Measurements from ENCODE around the gene SIGLEC1. TPM values are rescaled to one million over a fixed set of nuclear protein-coding genes. Genes with fewer than 3 reads are reported as not detected.

The SIGLEC1 gene
- total RNA-seq, 1 donor from 2014 or later: 2.1 TPM

DNA sequence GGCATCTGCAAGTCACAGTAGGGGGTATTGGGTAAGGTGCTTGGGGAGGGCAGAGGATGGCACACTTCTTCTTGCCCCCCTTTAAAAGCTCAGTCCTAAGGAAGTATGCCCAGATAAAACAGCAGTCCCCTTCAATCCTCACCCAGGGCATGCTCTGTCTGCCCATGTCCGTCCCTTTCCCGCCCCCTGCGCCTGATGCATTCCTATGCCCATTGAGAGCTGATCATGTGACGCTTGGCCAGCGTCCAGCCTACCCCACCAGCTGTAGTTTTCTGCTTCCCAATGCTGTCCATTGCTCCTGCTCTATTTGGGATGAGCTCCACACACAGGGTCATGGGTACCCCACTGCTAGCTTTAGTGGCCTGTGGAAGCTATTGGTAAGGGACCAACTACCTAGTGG lies 8.3 kb downstream of the SIGLEC1 start:
- Histone ChIP-seq H3K9me3 (ENCODE audit: control insufficient read depth in 3 of 3, low read length in 3 of 3) (no peaks in the 10 kb centered on the region), H3K4me3 (ENCODE audit: low read length in 3 of 3) (no peak overlapping the region), H3K27me3 (ENCODE audit: control insufficient read depth in 3 of 3, insufficient read depth in 3 of 3, low read length in 3 of 3) (peaks cover 0 to 2% (median 0%) of the 10 kb centered on the region in 3 donors), H3K36me3 (ENCODE audit: control insufficient read depth in 3 of 3, insufficient read depth in 3 of 3, low read length in 3 of 3) (no peaks in the 10 kb centered on the region), H3K9ac (ENCODE audit: low read depth in 1 of 3, low read length in 3 of 3) (no peak overlapping the region), H3K27ac (ENCODE audit: low read depth, low read length) (no peak overlapping the region), H3K4me1 (ENCODE audit: control insufficient read depth in 3 of 3, insufficient read depth in 3 of 3, low read length in 3 of 3) (peaks cover 6 to 20% (median 17%) of the 10 kb centered on the region in 3 donors)

DNA sequence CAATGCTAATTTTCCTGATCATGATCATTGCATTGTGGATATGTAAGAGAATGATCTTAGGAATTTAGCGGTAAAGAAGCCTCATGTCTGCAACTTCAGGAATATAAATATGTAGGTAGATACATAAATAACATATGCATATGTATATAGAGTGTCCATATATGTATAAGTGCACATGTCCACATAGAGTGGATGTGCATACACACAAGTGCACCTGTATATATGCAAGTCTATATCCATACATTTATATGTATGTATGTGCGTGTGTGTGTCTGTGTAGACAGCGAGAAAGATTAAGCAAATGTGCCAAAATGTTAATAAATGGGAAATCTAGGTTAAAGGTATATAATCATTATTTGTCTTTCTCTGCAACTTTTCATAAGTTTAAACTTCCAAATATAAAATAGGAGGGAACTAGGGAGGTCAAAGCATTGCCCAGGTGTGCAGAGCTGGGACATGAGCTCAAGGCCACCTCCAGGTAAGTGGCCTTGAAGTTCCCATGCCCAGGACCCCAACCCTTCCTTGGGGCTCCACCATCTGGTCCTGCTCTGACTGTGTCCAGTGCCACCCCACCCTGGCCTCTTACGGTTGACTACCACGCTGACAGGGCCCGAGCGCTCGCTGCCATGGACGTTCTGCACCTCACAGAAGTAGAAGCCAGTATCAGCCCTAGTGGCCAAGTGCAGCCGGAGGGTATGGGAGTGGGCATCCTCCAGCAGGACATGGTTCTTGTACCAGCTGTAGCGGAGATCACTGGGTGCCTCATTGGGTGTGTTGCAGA lies 9.6 kb downstream of the SIGLEC1 start:
- Histone ChIP-seq H3K9me3 (ENCODE audit: control insufficient read depth in 3 of 3, low read length in 3 of 3) (no peaks in the 10 kb centered on the region), H3K27ac (ENCODE audit: low read depth, low read length) (no peak overlapping the region), H3K4me1 (ENCODE audit: control insufficient read depth in 3 of 3, insufficient read depth in 3 of 3, low read length in 3 of 3) (peaks cover 8 to 18% (median 17%) of the 10 kb centered on the region in 3 donors), H3K4me3 (ENCODE audit: low read length in 3 of 3) (no peak overlapping the region), H3K36me3 (ENCODE audit: control insufficient read depth in 3 of 3, insufficient read depth in 3 of 3, low read length in 3 of 3) (no peaks in the 10 kb centered on the region), H3K9ac (ENCODE audit: low read depth in 1 of 3, low read length in 3 of 3) (no peak overlapping the region), H3K27me3 (ENCODE audit: control insufficient read depth in 3 of 3, insufficient read depth in 3 of 3, low read length in 3 of 3) (peaks cover 0 to 4% (median 3%) of the 10 kb centered on the region in 3 donors)

DNA sequence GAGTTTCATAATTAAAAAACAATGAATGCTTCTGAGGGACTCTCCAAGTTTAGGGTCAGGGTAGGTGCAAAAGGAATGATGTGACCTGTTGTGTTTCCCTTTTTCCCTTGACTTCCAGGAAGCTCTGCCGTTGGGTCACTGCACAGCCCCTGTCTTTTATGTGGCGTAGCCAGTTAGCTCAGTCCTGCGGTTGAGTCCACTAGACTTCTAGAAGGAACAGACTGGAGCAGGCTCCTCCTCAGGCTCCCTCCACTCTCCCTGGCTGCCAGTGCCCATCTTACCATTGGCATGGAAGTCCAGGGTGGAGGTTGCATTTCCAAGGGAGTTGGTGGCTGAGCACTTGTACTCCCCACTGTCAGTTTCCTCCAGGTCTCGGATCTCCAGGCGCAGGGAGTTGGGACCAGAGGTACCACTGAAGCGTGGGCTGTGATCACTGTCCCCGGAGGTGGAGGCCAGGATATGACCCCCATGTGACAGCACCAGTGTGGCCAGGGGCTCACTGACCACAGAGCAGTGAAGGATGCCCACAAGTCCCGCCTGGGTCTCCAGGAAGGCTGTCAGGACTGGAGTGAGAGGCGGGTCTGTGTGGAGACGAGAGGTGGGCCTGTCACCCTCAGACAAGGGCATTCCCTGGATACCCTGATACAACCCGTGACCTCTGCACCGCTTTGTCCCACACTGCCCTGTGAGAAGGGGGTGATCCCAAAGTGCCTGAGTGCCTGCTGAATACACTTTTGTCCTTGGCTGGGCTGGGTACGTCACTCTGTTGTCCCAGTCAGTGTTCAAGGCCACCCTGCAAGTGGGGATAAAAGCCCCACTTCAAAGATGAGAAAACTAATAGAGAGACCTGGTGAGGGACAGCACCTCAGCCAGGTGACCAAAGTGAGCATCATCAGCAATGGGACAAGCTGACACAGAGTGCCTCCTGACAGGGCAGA lies 11.1 kb downstream of the SIGLEC1 start:
- Histone ChIP-seq H3K4me1 (ENCODE audit: control insufficient read depth in 3 of 3, insufficient read depth in 3 of 3, low read length in 3 of 3) (peaks cover 3 to 4% (median 4%) of the 10 kb centered on the region in 3 donors), H3K4me3 (ENCODE audit: low read length in 3 of 3) (no peak overlapping the region)

DNA sequence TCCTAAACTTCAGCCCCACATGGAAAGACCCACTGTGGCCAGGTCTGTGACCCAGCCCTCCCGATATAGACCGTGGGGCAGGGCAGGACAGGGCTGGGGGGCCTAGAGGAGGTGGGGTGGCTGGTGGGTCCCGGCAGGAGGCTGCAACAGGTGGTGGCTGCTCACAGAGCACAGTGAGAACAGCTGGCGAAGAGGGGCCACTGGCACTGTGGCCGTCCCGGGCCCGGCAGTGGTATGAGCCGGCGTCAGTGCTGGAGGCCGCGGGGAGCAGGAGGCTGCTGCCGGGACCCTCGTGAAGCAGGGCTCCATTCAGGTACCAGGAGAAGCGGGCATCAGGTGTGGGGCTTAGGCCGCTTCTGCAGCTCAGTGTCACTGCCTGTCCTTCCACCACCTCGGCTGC lies 13.4 kb downstream of the SIGLEC1 start:
- Histone ChIP-seq H3K9me3 (ENCODE audit: control insufficient read depth in 3 of 3, low read length in 3 of 3) (peaks cover 0 to 4% (median 0%) of the 10 kb centered on the region in 3 donors), H3K27me3 (ENCODE audit: control insufficient read depth in 3 of 3, insufficient read depth in 3 of 3, low read length in 3 of 3) (peaks cover 0 to 7% (median 5%) of the 10 kb centered on the region in 3 donors), H3K9ac (ENCODE audit: low read depth in 1 of 3, low read length in 3 of 3) (no peak overlapping the region), H3K4me3 (ENCODE audit: low read length in 3 of 3) (no peak overlapping the region), H3K27ac (ENCODE audit: low read depth, low read length) (no peak overlapping the region), H3K4me1 (ENCODE audit: control insufficient read depth in 3 of 3, insufficient read depth in 3 of 3, low read length in 3 of 3) (peaks cover 0 to 3% (median 2%) of the 10 kb centered on the region in 3 donors), H3K36me3 (ENCODE audit: control insufficient read depth in 3 of 3, insufficient read depth in 3 of 3, low read length in 3 of 3) (peaks cover 0 to 4% (median 0%) of the 10 kb centered on the region in 3 donors)

More for the DNA sequence above, 11.1 kb downstream of the SIGLEC1 start:
- Histone ChIP-seq H3K9ac (ENCODE audit: low read depth in 1 of 3, low read length in 3 of 3) (no peak overlapping the region), H3K9me3 (ENCODE audit: control insufficient read depth in 3 of 3, low read length in 3 of 3) (peaks cover 0 to 2% (median 0%) of the 10 kb centered on the region in 3 donors), H3K36me3 (ENCODE audit: control insufficient read depth in 3 of 3, insufficient read depth in 3 of 3, low read length in 3 of 3) (no peaks in the 10 kb centered on the region), H3K27me3 (ENCODE audit: control insufficient read depth in 3 of 3, insufficient read depth in 3 of 3, low read length in 3 of 3) (peaks cover 0 to 7% (median 5%) of the 10 kb centered on the region in 3 donors), H3K27ac (ENCODE audit: low read depth, low read length) (no peak overlapping the region)

DNA sequence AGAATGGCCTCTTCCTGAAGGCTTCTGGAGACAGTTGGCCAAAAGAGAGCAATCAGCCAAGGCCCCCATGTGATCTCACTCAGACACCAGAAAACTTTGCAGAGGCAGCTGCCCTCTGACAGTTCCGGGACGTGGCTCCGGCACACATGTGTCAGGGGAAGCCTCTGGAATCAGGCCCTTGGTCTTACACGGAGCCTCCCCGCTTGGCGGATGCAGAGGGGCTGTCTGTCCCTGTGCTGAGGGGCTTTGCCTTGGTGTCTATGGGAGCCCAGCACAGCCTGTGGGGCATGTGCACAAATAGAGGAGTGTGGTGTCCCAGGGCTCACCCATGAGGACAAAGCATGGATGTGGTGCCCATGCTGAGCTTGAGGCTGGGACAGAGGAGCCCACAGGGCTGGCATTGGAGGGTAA lies 13.8 kb downstream of the SIGLEC1 start:
- Histone ChIP-seq H3K9me3 (ENCODE audit: control insufficient read depth in 3 of 3, low read length in 3 of 3) (peaks cover 0 to 4% (median 0%) of the 10 kb centered on the region in 3 donors), H3K4me3 (ENCODE audit: low read length in 3 of 3) (no peak overlapping the region), H3K27me3 (ENCODE audit: control insufficient read depth in 3 of 3, insufficient read depth in 3 of 3, low read length in 3 of 3) (peaks cover 0 to 7% (median 5%) of the 10 kb centered on the region in 3 donors), H3K36me3 (ENCODE audit: control insufficient read depth in 3 of 3, insufficient read depth in 3 of 3, low read length in 3 of 3) (peaks cover 0 to 4% (median 0%) of the 10 kb centered on the region in 3 donors), H3K9ac (ENCODE audit: low read depth in 1 of 3, low read length in 3 of 3) (no peak overlapping the region), H3K27ac (ENCODE audit: low read depth, low read length) (no peak overlapping the region), H3K4me1 (ENCODE audit: control insufficient read depth in 3 of 3, insufficient read depth in 3 of 3, low read length in 3 of 3) (peaks cover 0 to 3% (median 2%) of the 10 kb centered on the region in 3 donors)

DNA sequence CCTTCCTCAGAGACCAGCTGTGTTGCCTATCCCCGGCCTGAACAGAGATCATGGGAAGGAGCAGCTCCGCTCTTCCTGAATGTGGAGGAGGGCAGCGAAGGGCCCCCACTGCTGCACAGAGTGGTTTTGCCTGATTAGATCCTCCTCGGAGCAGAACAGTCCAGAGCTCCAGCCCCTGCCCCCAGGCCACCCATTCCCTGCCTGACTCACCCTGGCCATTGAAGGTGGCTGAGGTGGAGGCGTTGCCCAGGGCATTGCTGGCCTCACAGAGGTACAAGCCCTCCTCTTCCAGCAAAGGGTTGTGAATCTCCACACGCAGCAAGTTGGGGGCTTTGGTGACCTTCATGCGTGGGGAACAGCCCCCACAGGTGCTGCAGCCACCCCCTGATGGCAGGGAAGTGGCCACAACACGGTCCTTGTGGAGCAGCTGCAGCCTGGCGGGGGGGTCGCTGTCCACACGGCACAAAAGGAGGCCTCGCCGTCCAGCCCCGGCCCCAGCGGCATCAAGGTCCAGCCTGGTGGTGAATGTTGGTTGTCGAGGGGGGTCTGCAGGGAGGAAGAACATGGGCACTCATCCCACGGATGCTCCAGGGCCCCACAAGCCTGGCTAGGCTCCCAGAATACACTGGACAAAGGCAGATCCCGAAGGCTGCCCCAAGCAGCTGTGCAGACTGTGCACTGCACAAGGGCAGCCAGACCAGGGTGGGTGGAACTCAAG lies 14.7 kb downstream of the SIGLEC1 start:
- Histone ChIP-seq H3K27me3 (ENCODE audit: control insufficient read depth in 3 of 3, insufficient read depth in 3 of 3, low read length in 3 of 3) (peaks cover 0 to 5% (median 5%) of the 10 kb centered on the region in 3 donors), H3K9ac (ENCODE audit: low read depth in 1 of 3, low read length in 3 of 3) (no peak overlapping the region), H3K4me3 (ENCODE audit: low read length in 3 of 3) (no peak overlapping the region), H3K27ac (ENCODE audit: low read depth, low read length) (no peak overlapping the region), H3K9me3 (ENCODE audit: control insufficient read depth in 3 of 3, low read length in 3 of 3) (peaks cover 0 to 4% (median 0%) of the 10 kb centered on the region in 3 donors), H3K4me1 (ENCODE audit: control insufficient read depth in 3 of 3, insufficient read depth in 3 of 3, low read length in 3 of 3) (peaks cover 0 to 3% (median 2%) of the 10 kb centered on the region in 3 donors), H3K36me3 (ENCODE audit: control insufficient read depth in 3 of 3, insufficient read depth in 3 of 3, low read length in 3 of 3) (peaks cover 0 to 4% (median 0%) of the 10 kb centered on the region in 3 donors)

DNA sequence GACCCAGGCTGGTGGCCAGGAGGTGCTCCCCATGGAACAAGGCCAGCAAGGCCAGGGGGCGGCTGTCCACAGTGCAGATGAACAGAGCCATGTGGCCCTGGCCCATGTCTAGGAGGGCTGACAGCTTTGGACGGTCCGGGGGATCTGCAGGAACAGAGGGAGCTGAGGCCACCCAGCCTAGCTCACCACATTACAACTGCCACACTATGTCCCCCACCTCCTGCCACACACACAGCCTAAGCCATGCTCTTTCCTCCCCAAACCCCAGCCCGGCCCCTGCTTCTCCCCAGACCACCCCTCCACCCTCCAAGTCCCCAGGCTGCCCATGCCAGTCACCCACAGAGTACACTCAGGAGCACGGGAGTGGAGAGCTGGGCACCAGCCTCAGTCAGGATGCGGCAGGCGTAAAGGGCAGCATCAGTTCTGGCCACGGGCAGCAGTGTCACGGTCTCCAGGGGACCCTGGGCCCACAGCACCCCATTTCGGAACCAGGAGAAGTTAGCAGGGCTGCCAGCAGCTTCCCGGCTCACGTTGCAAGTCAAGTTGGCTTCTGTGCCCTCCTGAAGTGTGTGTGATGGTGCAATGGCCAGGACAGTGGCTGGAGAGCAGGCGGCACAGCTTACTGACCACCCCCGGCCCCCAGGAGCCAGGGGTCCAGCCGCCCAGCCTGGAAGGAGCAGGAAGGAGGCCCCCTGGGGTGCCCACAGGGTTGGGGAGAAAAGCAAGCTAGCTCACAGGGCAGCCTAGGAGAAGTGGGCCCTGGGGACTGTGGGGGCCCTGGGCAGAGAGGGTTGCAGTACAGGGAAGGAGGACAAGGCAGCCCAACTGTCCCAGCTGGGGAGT lies 15.4 kb downstream of the SIGLEC1 start:
- Histone ChIP-seq H3K4me3 (ENCODE audit: low read length in 3 of 3) (no peak overlapping the region), H3K9me3 (ENCODE audit: control insufficient read depth in 3 of 3, low read length in 3 of 3) (peaks cover 0 to 4% (median 0%) of the 10 kb centered on the region in 3 donors), H3K4me1 (ENCODE audit: control insufficient read depth in 3 of 3, insufficient read depth in 3 of 3, low read length in 3 of 3) (peaks cover 0 to 3% (median 2%) of the 10 kb centered on the region in 3 donors), H3K36me3 (ENCODE audit: control insufficient read depth in 3 of 3, insufficient read depth in 3 of 3, low read length in 3 of 3) (peaks cover 0 to 4% (median 0%) of the 10 kb centered on the region in 3 donors), H3K27me3 (ENCODE audit: control insufficient read depth in 3 of 3, insufficient read depth in 3 of 3, low read length in 3 of 3) (peaks cover 0 to 5% (median 5%) of the 10 kb centered on the region in 3 donors), H3K9ac (ENCODE audit: low read depth in 1 of 3, low read length in 3 of 3) (no peak overlapping the region), H3K27ac (ENCODE audit: low read depth, low read length) (no peak overlapping the region)

DNA sequence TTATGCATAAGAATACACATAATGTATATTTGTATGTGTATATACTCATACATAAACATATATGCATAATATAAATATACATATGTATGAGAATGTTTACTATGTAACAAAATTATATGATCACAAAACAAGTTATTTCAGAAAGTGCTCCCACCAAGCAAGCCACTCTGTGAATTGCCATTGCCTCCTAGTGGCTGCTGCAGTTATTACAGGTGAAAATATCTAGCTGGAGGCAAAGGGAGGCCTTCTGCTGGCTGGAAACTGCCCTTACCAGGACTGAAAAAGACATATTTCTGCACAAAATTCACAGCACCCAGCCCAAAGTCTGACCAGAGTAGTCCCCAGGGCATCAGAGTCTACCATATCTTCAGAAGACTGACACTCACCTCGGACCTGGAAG lies 16.2 kb downstream of the SIGLEC1 start:
- Histone ChIP-seq H3K27me3 (ENCODE audit: control insufficient read depth in 3 of 3, insufficient read depth in 3 of 3, low read length in 3 of 3) (peaks cover 0 to 5% (median 5%) of the 10 kb centered on the region in 3 donors), H3K9me3 (ENCODE audit: control insufficient read depth in 3 of 3, low read length in 3 of 3) (peaks cover 0 to 4% (median 0%) of the 10 kb centered on the region in 3 donors), H3K9ac (ENCODE audit: low read depth in 1 of 3, low read length in 3 of 3) (no peak overlapping the region), H3K4me1 (ENCODE audit: control insufficient read depth in 3 of 3, insufficient read depth in 3 of 3, low read length in 3 of 3) (peaks cover 0 to 3% (median 2%) of the 10 kb centered on the region in 3 donors), H3K27ac (ENCODE audit: low read depth, low read length) (no peak overlapping the region), H3K4me3 (ENCODE audit: low read length in 3 of 3) (no peak overlapping the region), H3K36me3 (ENCODE audit: control insufficient read depth in 3 of 3, insufficient read depth in 3 of 3, low read length in 3 of 3) (peaks cover 0 to 4% (median 0%) of the 10 kb centered on the region in 3 donors)
